HL-60 (cell line): ENCODE measurements around the gene PDE4B.

Experiments
- DNase-seq, 2 experiments: peaks; one replicate each; pipeline ENCODE4 v3.0.0-alpha.2; 2010 to 2020; ENCODE audit warnings: low read depth in 1 of 2, low spot score in 1 of 2
- H3K27ac ChIP-seq: fragments of 250-450 bp; sonication (Bioruptor Pico); replicated peaks from 2 replicates; pipeline ENCODE4 v1.5.1; 2020; ENCODE audit warnings: mild to moderate bottlenecking, moderate library complexity
- H3K27me3 ChIP-seq: fragments of 250-450 bp; sonication (Bioruptor Pico); 2 replicates; pipeline ENCODE4 v1.5.1; 2021; ENCODE audit warnings: mild to moderate bottlenecking, moderate library complexity; ENCODE audit not compliant: insufficient read depth, poor library complexity, severe bottlenecking
- H3K4me3 ChIP-seq: replicated peaks from 2 replicates; pipeline ENCODE4 v1.5.1; 2011; ENCODE audit warnings: mild to moderate bottlenecking, control low read depth, low read length; ENCODE audit not compliant: insufficient read depth
- CTCF ChIP-seq: IDR thresholded peaks from one replicate; pipeline ENCODE4 v1.5.1; 2011; ENCODE audit warnings: low read length, control low read depth, inconsistent platforms; ENCODE audit not compliant: insufficient read depth
- GABPA ChIP-seq: IDR thresholded peaks from 2 replicates; pipeline ENCODE4 v1.6.1; 2012; ENCODE audit warnings: low read depth
- POLR2AphosphoS5 ChIP-seq: IDR thresholded peaks from 2 replicates; pipeline ENCODE4 v1.6.1; 2012; ENCODE audit warnings: low read depth
- REST ChIP-seq: IDR thresholded peaks from 2 replicates; pipeline ENCODE4 v1.6.1; 2012; ENCODE audit warnings: low read depth; ENCODE audit not compliant: insufficient replicate concordance
- SPI1 ChIP-seq: IDR thresholded peaks from 2 replicates; pipeline ENCODE4 v1.6.1; 2012; ENCODE audit warnings: low read depth, mild to moderate bottlenecking, borderline replicate concordance

Gene PDE4B

GRCh38 chr1:66399888-66400529, 607.3 kb downstream of the PDE4B start:
- no peak for DNase-seq
- no peak for TF ChIP-seq POLR2AphosphoS5
- Histone ChIP-seq H3K27me3 (no peaks in the 10 kb centered on the region), H3K27ac (no peak overlapping the region), H3K4me3 (no peak overlapping the region)

DNA sequence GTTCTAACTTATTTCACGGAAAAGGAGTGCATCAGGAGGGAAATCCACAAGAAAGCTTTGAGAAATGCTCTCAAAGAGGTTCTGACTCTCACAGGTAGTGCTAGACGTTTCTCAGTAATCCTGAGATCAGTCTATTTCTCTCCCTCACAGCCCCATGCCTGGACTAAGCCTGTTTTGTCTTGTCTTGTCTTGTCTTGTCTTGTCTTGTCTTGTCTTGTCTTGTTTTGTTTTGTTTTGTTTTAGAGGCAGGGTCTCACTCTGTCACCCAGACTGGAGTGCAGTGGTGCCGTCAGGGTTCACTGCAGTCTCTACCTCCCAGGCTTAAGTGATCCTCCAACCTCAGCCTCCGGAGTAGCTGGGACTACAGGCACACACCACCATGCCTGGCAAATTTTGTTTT, 608.0 kb downstream of the PDE4B start:
- Histone ChIP-seq H3K27ac (no peak overlapping the region), H3K27me3 (no peaks in the 10 kb centered on the region), H3K4me3 (no peak overlapping the region)
- TF ChIP-seq POLR2AphosphoS5, result no peak
- TF ChIP-seq SPI1, result no peak
- no peak for TF ChIP-seq GABPA
- no peak for TF ChIP-seq REST
- TF ChIP-seq CTCF, result no peak
- no peak for DNase-seq

DNA sequence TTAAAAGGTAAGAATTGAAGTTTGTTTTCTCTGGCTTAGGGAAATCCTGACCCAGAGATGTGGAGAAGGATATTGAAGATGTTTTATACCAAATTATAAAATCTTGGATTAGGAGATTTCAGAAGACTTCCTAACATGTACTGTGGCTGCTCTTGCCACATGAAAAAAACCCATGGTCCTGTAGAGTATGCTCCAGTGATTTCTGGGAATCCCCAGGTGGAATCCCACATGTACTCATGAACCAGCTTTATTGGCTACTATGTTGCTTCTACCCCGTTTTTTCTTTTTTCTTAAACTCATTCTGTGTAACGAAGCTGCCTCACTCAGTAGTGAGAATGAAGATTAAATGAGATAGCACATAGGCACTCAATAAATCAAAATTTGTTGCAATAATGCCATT, 608.5 kb downstream of the PDE4B start:
- DNase-seq, result no peak
- Histone ChIP-seq H3K4me3 (no peak overlapping the region), H3K27me3 (no peaks in the 10 kb centered on the region), H3K27ac (no peak overlapping the region)
- TF ChIP-seq REST (no peak), GABPA (no peak), SPI1 (no peak), POLR2AphosphoS5 (no peak), CTCF (no peak)

DNA sequence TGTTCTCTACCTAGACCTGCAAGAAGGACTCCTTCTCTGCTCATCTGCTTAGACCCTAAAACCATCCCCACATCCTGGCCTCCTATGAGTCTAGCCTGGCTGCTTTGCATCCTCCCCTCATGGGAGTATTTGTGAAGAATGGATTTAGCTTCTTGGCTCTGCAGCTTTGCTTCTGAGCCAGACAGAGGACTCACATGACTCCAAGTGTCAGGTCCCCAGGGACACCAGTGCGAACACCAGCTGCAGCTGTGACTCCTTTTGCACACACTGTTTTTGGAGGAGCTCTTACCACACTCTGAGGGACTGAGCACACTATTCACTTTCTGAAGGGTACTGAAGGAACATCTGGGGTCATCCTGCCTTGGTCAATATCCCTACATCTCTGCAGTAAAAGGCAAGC, 609.5 kb downstream of the PDE4B start:
- Histone ChIP-seq H3K4me3 (no peak overlapping the region), H3K27ac (no peak overlapping the region), H3K27me3 (no peaks in the 10 kb centered on the region)
- TF ChIP-seq REST (no peak), POLR2AphosphoS5 (no peak)
- peak in 1 of 2 experiments; percentile 54 for DNase-seq
